ENCODE results near the gene FGF14.

The FGF14 gene

GRCh38 chr13:101837288-101837687, 564.6 kb downstream of the FGF14 start:
- no peak overlapping the region for H3K4me3 Mint-ChIP-seq
- TF ChIP-seq CTCF (IDR thresholded peaks at IDR 0.05): no peak
- peaks cover 1% of the 10 kb centered on the region for H3K27me3 Mint-ChIP-seq (ENCODE audit: low read depth, poor library complexity)

GRCh38 chr13:101835920-101836319, 565.9 kb downstream of the FGF14 start:
- H3K27me3 Mint-ChIP-seq (ENCODE audit: low read depth, poor library complexity): peaks cover 3% of the 10 kb centered on the region

More at GRCh38 chr13:101837288-101837687, 564.6 kb downstream of the FGF14 start:
- no peaks in the 10 kb centered on the region for H3K36me3 Mint-ChIP-seq (ENCODE audit: low read depth)
- H3K27ac Mint-ChIP-seq: no peak overlapping the region
- no peak for DNase-seq
- H3K9me3 Mint-ChIP-seq: no peaks in the 10 kb centered on the region
- H3K4me1 Mint-ChIP-seq: no peaks in the 10 kb centered on the region

GRCh38 chr13:101833671-101834070, 568.2 kb downstream of the FGF14 start:
- Mint-ChIP-seq H3K9me3 (peaks cover 8% of the 10 kb centered on the region), H3K4me1 (no peaks in the 10 kb centered on the region), H3K27ac (no peak overlapping the region), H3K36me3 (ENCODE audit: low read depth) (no peaks in the 10 kb centered on the region), H3K27me3 (ENCODE audit: low read depth, poor library complexity) (peaks cover 3% of the 10 kb centered on the region), H3K4me3 (no peak overlapping the region)
- TF ChIP-seq CTCF (IDR thresholded peaks at IDR 0.05): no peak
- DNase-seq: no peak

More at GRCh38 chr13:101835920-101836319, 565.9 kb downstream of the FGF14 start:
- Mint-ChIP-seq H3K36me3 (ENCODE audit: low read depth) (no peaks in the 10 kb centered on the region), H3K9me3 (peaks cover under 1% of the 10 kb centered on the region), H3K27ac (no peak overlapping the region), H3K4me3 (no peak overlapping the region), H3K4me1 (no peaks in the 10 kb centered on the region)
- no peak for TF ChIP-seq CTCF (IDR thresholded peaks at IDR 0.05)
- DNase-seq: no peak

- H3K9me3 Mint-ChIP-seq: peaks cover 8% of the 10 kb centered on the region
- no peaks in the 10 kb centered on the region for H3K36me3 Mint-ChIP-seq (ENCODE audit: low read depth)
- H3K27ac Mint-ChIP-seq: no peak overlapping the region
Measured at GRCh38 chr13:101830035-101830434, 571.8 kb downstream of the FGF14 start.

GRCh38 chr13:101829484-101829883, 572.4 kb downstream of the FGF14 start:
- no peaks in the 10 kb centered on the region for H3K36me3 Mint-ChIP-seq (ENCODE audit: low read depth)
- TF ChIP-seq CTCF (IDR thresholded peaks at IDR 0.05): no peak

More at GRCh38 chr13:101830035-101830434, 571.8 kb downstream of the FGF14 start:
- no peak for TF ChIP-seq CTCF (IDR thresholded peaks at IDR 0.05)
- Mint-ChIP-seq H3K4me1 (peaks cover 2% of the 10 kb centered on the region), H3K27me3 (ENCODE audit: low read depth, poor library complexity) (peaks cover 3% of the 10 kb centered on the region), H3K4me3 (no peak overlapping the region)
- no peak for DNase-seq

GRCh38 chr13:101828119-101828518, 573.7 kb downstream of the FGF14 start:
- DNase-seq: no peak
- H3K27me3 Mint-ChIP-seq (ENCODE audit: low read depth, poor library complexity): peaks cover 6% of the 10 kb centered on the region
- H3K27ac Mint-ChIP-seq: no peak overlapping the region
- no peaks in the 10 kb centered on the region for H3K36me3 Mint-ChIP-seq (ENCODE audit: low read depth)
- no peak for TF ChIP-seq CTCF (IDR thresholded peaks at IDR 0.05)
- peaks cover 8% of the 10 kb centered on the region for H3K9me3 Mint-ChIP-seq
- peaks cover 4% of the 10 kb centered on the region for H3K4me1 Mint-ChIP-seq
- H3K4me3 Mint-ChIP-seq: no peak overlapping the region

More at GRCh38 chr13:101829484-101829883, 572.4 kb downstream of the FGF14 start:
- no peak for DNase-seq
- peaks cover 3% of the 10 kb centered on the region for H3K27me3 Mint-ChIP-seq (ENCODE audit: low read depth, poor library complexity)
- no peak overlapping the region for H3K4me3 Mint-ChIP-seq
- peaks cover 4% of the 10 kb centered on the region for H3K4me1 Mint-ChIP-seq
- H3K9me3 Mint-ChIP-seq: peaks cover 8% of the 10 kb centered on the region
- H3K27ac Mint-ChIP-seq: no peak overlapping the region
